ENCODE results near the gene ID2.
A peak's percentile ranks its signal among the peaks of the same experiment; 100 is the strongest.

Gene ID2

DNA sequence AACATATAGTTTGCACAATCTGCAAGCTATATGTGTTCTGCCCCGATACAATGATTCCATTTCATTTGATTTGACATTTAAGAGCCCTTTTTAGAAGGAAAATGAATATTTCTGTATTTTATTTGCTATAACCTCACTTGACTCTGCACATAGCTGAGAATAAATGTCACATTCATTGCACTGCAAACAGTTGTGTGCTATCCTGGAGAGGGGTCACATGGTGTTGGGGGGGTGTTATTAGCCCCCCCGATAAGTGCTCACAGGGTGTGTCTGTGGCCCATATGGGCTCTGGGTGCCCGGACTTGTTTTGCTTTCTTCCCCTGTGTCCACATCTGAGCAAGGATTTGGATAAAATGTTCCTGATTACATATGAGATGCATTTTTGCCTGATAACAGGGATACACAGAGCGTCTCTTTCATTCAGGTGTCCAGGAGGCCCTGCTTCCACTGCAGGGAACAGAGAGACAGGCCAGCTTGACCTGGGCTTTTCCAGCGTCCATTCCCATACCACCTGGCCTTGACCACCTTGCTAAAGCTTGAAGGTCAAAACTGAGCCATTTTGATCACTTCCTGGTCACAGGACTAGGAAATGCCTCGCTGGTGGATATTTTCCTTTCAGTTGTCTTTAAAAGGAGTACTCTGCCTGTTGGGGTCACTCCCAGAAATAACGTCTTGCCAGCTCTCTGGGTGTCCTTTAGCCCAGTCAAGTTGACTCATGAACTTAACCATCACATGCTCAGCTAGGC is 38.4 kb upstream of the ID2 start:
- Histone ChIP-seq H2BK12ac (ENCODE audit: low read length) (no peak overlapping the region), H2AFZ (ENCODE audit: low read length) (no peak overlapping the region), H3K79me1 (ENCODE audit: low read depth, low read length) (no peaks in the 10 kb centered on the region), H3K36me3 (replicated peaks in 1 of 2; ENCODE audit: control insufficient read depth in 2 of 2, insufficient read depth in 2 of 2, low read length in 2 of 2) (no peaks in the 10 kb centered on the region), H3K4me3 (ENCODE audit: low read length in 2 of 2) (no peak overlapping the region), H3K4me2 (ENCODE audit: insufficient read depth, low read length, poor library complexity, severe bottlenecking) (no peak overlapping the region), H3K4me1 (ENCODE audit: control insufficient read depth in 2 of 2, insufficient read depth in 1 of 2, low read depth in 1 of 2, low read length in 2 of 2) (peaks cover 24 to 26% of the 10 kb centered on the region in 2 donors), H3K18ac (ENCODE audit: low read length) (peak overlapping the region; percentile 86), H4K8ac (ENCODE audit: low read depth, low read length) (no peak overlapping the region), H2BK120ac (ENCODE audit: low read depth, low read length) (no peak overlapping the region), H3K9ac (ENCODE audit: low read depth, low read length, poor library complexity) (no peak overlapping the region), H3K27ac (replicated peaks; ENCODE audit: low read length) (no peak overlapping the region), H2AK5ac (ENCODE audit: low read depth, low read length) (peak overlapping the region; percentile 82), H3K9me3 (replicated peaks in 1 of 2; ENCODE audit: control insufficient read depth in 2 of 2, insufficient read depth in 1 of 2, low read depth in 1 of 2, low read length in 2 of 2) (peaks cover 4 to 6% of the 10 kb centered on the region in 2 donors), H2BK15ac (ENCODE audit: low read length) (peak overlapping the region; percentile 100), H3K27me3 (ENCODE audit: control insufficient read depth in 3 of 3, insufficient read depth in 3 of 3, low read depth in 1 of 3, low read length in 3 of 3) (no peaks in the 10 kb centered on the region), H4K91ac (ENCODE audit: low read depth, low read length, poor library complexity) (no peak overlapping the region), H3K14ac (ENCODE audit: low read length) (no peak overlapping the region), H3K23ac (ENCODE audit: low read depth, low read length, poor library complexity) (no peak overlapping the region), H2BK5ac (ENCODE audit: low read length) (peak overlapping the region; percentile 7), H3K4ac (ENCODE audit: low read length) (no peak overlapping the region)
- no CpG with 5 or more reads among the region's 7 CpGs for WGBS, 2 donors (ENCODE audit: extremely low coverage in 2 of 2, insufficient read length in 2 of 2, insufficient replicate concordance in 1 of 2)
- DNase-seq (ENCODE audit: low spot score) = no peak

- Histone ChIP-seq H4K91ac (ENCODE audit: low read depth, low read length, poor library complexity) (no peak overlapping the region), H2BK12ac (ENCODE audit: low read length) (peak overlapping the region; percentile 42), H4K8ac (ENCODE audit: low read depth, low read length) (no peak overlapping the region), H3K4me1 (ENCODE audit: control insufficient read depth in 2 of 2, insufficient read depth in 1 of 2, low read depth in 1 of 2, low read length in 2 of 2) (peaks cover 20% of the 10 kb centered on the region in 2 donors), H3K36me3 (replicated peaks in 1 of 2; ENCODE audit: control insufficient read depth in 2 of 2, insufficient read depth in 2 of 2, low read length in 2 of 2) (no peaks in the 10 kb centered on the region), H3K9ac (ENCODE audit: low read depth, low read length, poor library complexity) (no peak overlapping the region), H3K27ac (replicated peaks; ENCODE audit: low read length) (no peak overlapping the region), H3K4ac (ENCODE audit: low read length) (no peak overlapping the region), H2BK120ac (ENCODE audit: low read depth, low read length) (no peak overlapping the region), H3K9me3 (replicated peaks in 1 of 2; ENCODE audit: control insufficient read depth in 2 of 2, insufficient read depth in 1 of 2, low read depth in 1 of 2, low read length in 2 of 2) (peaks cover 4 to 6% of the 10 kb centered on the region in 2 donors), H3K4me2 (ENCODE audit: insufficient read depth, low read length, poor library complexity, severe bottlenecking) (no peak overlapping the region), H3K27me3 (ENCODE audit: control insufficient read depth in 3 of 3, insufficient read depth in 3 of 3, low read depth in 1 of 3, low read length in 3 of 3) (no peaks in the 10 kb centered on the region), H3K23ac (ENCODE audit: low read depth, low read length, poor library complexity) (peak overlapping the region; percentile 10), H2BK15ac (ENCODE audit: low read length) (peak overlapping the region; percentile 100), H2AFZ (ENCODE audit: low read length) (no peak overlapping the region), H2AK5ac (ENCODE audit: low read depth, low read length) (peak overlapping the region; percentile 82), H3K14ac (ENCODE audit: low read length) (no peak overlapping the region), H3K4me3 (ENCODE audit: low read length in 2 of 2) (no peak overlapping the region), H2BK5ac (ENCODE audit: low read length) (peak overlapping the region; percentile 7), H3K18ac (ENCODE audit: low read length) (peak overlapping the region; percentile 86), H3K79me1 (ENCODE audit: low read depth, low read length) (no peaks in the 10 kb centered on the region)
- DNase-seq (ENCODE audit: low spot score) = no peak
- no CpG with 5 or more reads among the region's 5 CpGs for WGBS, 2 donors (ENCODE audit: extremely low coverage in 2 of 2, insufficient read length in 2 of 2, insufficient replicate concordance in 1 of 2)
Measured at GRCh38 chr2:8643996-8644356, 37.9 kb upstream of the ID2 start.

DNA sequence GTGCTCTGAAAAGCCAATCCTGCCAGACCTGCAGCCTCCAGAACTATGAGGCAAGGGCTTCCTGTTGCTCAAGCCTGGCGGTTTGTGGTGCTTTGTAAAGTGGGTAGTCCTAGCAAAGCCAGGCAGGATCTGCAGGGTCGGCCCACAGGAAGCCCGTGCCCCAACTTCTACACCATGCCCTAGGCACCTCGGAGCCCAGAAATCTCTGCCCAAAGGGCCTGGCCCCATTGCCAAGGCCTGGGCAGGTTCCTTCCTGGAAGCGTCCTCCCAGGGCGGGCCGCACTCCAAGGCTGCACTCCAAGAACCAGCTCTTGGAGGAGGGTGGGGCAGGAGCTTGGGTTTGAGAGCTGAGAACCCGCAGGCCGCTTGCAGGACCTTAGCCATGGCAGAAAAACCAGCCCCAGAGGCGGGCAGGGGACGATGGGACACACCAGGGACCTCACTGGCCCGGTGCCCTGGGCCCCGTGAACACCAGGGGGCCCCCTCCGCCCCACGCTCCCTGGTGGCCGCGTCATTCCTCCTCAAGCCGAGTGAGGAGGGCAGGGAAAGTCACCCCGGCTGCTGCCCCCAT is 37.2 kb upstream of the ID2 start:
- peak overlapping the region; percentile 93 for H2AK5ac ChIP-seq (ENCODE audit: low read depth, low read length)
- H3K9me3 ChIP-seq (replicated peaks in 1 of 2; ENCODE audit: control insufficient read depth in 2 of 2, insufficient read depth in 1 of 2, low read depth in 1 of 2, low read length in 2 of 2) = peaks cover 4 to 6% of the 10 kb centered on the region in 2 donors
- H3K4me3 ChIP-seq (ENCODE audit: low read length in 2 of 2) = no peak overlapping the region
- peaks cover 14 to 19% of the 10 kb centered on the region in 2 donors for H3K4me1 ChIP-seq (ENCODE audit: control insufficient read depth in 2 of 2, insufficient read depth in 1 of 2, low read depth in 1 of 2, low read length in 2 of 2)
- no peak for DNase-seq (ENCODE audit: low spot score)
- no peak overlapping the region for H3K9ac ChIP-seq (ENCODE audit: low read depth, low read length, poor library complexity)
- H3K18ac ChIP-seq (ENCODE audit: low read length) = peak overlapping the region; percentile 87
- H4K8ac ChIP-seq (ENCODE audit: low read depth, low read length) = no peak overlapping the region
- peak overlapping the region; percentile 1 for H2BK15ac ChIP-seq (ENCODE audit: low read length)
- no peak overlapping the region for H4K91ac ChIP-seq (ENCODE audit: low read depth, low read length, poor library complexity)
- no peak overlapping the region for H3K4me2 ChIP-seq (ENCODE audit: insufficient read depth, low read length, poor library complexity, severe bottlenecking)
- no peaks in the 10 kb centered on the region for H3K79me1 ChIP-seq (ENCODE audit: low read depth, low read length)
- no peak overlapping the region for H3K14ac ChIP-seq (ENCODE audit: low read length)
- H2BK120ac ChIP-seq (ENCODE audit: low read depth, low read length) = peak overlapping the region; percentile 51
- H3K4ac ChIP-seq (ENCODE audit: low read length) = no peak overlapping the region
- WGBS, 2 donors (ENCODE audit: extremely low coverage in 2 of 2, insufficient read length in 2 of 2, insufficient replicate concordance in 1 of 2) = no CpG with 5 or more reads among the region's 19 CpGs
- H3K27ac ChIP-seq (replicated peaks; ENCODE audit: low read length) = no peak overlapping the region
- H3K27me3 ChIP-seq (ENCODE audit: control insufficient read depth in 3 of 3, insufficient read depth in 3 of 3, low read depth in 1 of 3, low read length in 3 of 3) = no peaks in the 10 kb centered on the region
- H3K36me3 ChIP-seq (replicated peaks in 1 of 2; ENCODE audit: control insufficient read depth in 2 of 2, insufficient read depth in 2 of 2, low read length in 2 of 2) = no peaks in the 10 kb centered on the region
- peak overlapping the region; percentile 31 for H2BK12ac ChIP-seq (ENCODE audit: low read length)
- peak overlapping the region; percentile 34 for H2BK5ac ChIP-seq (ENCODE audit: low read length)
- H3K23ac ChIP-seq (ENCODE audit: low read depth, low read length, poor library complexity) = no peak overlapping the region
- H2AFZ ChIP-seq (ENCODE audit: low read length) = no peak overlapping the region

DNA sequence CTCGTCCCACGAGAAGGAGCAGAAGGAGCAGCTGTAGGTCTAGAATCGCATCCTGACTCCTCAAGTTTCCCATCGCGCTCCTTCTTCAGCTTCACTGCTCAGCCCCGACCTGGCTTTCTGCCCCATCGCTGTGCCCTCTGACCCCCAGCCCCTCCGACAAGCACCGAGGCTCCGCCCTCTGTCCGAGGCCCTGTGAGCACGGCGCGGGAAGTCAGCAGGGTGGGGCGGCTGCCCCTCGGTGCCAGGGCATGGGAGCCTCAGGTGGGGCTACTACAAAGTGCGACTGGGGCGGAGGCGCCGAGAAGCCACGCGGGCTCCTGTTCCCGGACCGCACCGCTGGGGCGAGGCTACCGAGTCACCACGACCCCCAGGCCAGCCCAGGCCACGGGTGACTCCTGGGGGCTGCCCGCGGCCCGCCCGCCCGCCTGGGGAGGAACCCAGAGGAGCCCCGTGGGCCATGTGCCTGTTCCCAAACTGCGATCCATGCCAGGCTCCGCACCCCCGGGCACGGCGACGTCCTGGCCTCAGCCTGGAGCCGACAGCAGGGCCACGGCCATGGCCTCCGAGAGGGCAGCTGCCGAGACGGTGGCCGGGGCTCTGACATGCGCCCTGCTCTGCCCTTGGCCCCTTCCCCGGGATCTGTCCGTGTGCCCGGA is 36.6 kb upstream of the ID2 start:
- WGBS, 2 donors (ENCODE audit: extremely low coverage in 2 of 2, insufficient read length in 2 of 2, insufficient replicate concordance in 1 of 2) = no CpG with 5 or more reads among the region's 51 CpGs
- Histone ChIP-seq H3K79me1 (ENCODE audit: low read depth, low read length) (no peaks in the 10 kb centered on the region), H2BK15ac (ENCODE audit: low read length) (peak overlapping the region; percentile 66), H3K14ac (ENCODE audit: low read length) (no peak overlapping the region), H3K9ac (ENCODE audit: low read depth, low read length, poor library complexity) (no peak overlapping the region), H4K91ac (ENCODE audit: low read depth, low read length, poor library complexity) (no peak overlapping the region), H3K23ac (ENCODE audit: low read depth, low read length, poor library complexity) (no peak overlapping the region), H3K18ac (ENCODE audit: low read length) (peak overlapping the region; percentile 87), H3K36me3 (replicated peaks in 1 of 2; ENCODE audit: control insufficient read depth in 2 of 2, insufficient read depth in 2 of 2, low read length in 2 of 2) (no peaks in the 10 kb centered on the region), H3K4ac (ENCODE audit: low read length) (no peak overlapping the region), H3K4me2 (ENCODE audit: insufficient read depth, low read length, poor library complexity, severe bottlenecking) (no peak overlapping the region), H4K8ac (ENCODE audit: low read depth, low read length) (no peak overlapping the region), H2BK5ac (ENCODE audit: low read length) (peak overlapping the region; percentile 77), H2AK5ac (ENCODE audit: low read depth, low read length) (peak overlapping the region; percentile 93), H2BK12ac (ENCODE audit: low read length) (peak overlapping the region; percentile 31), H2BK120ac (ENCODE audit: low read depth, low read length) (peak overlapping the region; percentile 51), H3K27ac (replicated peaks; ENCODE audit: low read length) (no peak overlapping the region), H2AFZ (ENCODE audit: low read length) (no peak overlapping the region), H3K9me3 (replicated peaks in 1 of 2; ENCODE audit: control insufficient read depth in 2 of 2, insufficient read depth in 1 of 2, low read depth in 1 of 2, low read length in 2 of 2) (peaks cover 4 to 6% of the 10 kb centered on the region in 2 donors), H3K4me1 (ENCODE audit: control insufficient read depth in 2 of 2, insufficient read depth in 1 of 2, low read depth in 1 of 2, low read length in 2 of 2) (peaks cover 14 to 19% of the 10 kb centered on the region in 2 donors), H3K4me3 (ENCODE audit: low read length in 2 of 2) (no peak overlapping the region), H3K27me3 (ENCODE audit: control insufficient read depth in 3 of 3, insufficient read depth in 3 of 3, low read depth in 1 of 3, low read length in 3 of 3) (no peaks in the 10 kb centered on the region)
- no peak for DNase-seq (ENCODE audit: low spot score)
